CD4-positive, alpha-beta T cell treated with Interleukin-21 for 1 hour (primary cell): ENCODE data around the gene BRI3.
"Not testable (repeated sequence)": the region's sequence is repeated elsewhere in the genome, so short reads cannot be mapped to it uniquely, and the experiment has no call there.

ENCODE experiments used
- DNase-seq: peaks from one replicate; pipeline ENCODE4 v3.0.0-alpha.2; 2020

BRI3 gene

DNA sequence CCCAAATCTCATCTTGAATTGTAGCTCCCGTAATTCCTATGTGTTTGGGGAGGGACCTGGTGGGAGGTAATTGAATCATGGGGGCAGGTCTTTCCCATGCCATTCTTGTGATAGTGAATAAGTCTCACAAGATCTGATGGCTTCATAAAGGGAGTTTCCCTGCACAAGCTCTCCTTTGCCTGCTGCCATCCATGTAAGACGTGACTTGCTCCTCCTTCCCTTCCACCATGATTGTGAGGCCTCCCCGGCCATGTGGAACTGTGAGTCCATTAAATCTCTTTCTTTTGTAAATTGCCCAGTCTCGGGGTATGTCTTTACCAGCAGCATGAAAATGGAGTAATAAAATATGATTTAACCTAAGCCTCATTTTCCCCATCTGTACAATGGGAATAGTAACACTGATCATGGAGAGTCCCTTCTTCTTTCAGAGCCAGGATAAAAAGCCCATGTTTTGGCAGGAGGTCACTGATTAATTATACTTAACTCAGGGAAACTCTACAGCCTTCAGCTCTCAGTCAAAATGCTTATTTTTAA, 34.6 kb downstream of the BRI3 start:
- not testable (repeated sequence) for DNase-seq

DNA sequence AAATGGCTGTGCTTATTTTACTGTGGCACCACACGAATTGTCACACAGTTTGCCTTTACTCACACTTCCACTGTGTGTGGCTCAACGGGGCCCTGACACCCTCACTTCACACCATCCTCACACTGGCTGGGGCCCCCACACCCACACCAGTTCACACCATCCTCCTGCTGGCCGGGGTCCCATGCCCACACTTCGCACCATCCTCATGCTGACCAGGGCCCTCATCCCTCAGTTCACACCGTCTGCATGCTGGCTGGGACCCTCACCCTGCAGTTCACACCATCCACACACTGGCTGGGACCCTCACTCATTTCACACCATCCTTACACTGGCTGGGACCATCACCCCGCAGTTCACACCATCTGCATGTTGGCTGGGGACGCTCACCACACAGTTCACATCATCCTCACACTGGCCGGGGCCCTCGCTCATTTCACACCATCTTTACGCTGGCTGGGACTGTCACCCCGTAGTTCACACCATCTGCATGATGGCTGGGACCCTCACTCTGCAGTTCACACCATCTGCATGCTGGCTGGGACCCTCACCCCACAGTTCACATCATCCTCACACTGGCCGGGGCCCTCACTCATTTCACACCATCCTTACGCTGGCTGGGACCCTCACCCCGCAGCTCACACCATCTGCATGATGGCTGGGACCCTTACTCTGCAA, 36.0 kb downstream of the BRI3 start:
- no peak for DNase-seq

DNA sequence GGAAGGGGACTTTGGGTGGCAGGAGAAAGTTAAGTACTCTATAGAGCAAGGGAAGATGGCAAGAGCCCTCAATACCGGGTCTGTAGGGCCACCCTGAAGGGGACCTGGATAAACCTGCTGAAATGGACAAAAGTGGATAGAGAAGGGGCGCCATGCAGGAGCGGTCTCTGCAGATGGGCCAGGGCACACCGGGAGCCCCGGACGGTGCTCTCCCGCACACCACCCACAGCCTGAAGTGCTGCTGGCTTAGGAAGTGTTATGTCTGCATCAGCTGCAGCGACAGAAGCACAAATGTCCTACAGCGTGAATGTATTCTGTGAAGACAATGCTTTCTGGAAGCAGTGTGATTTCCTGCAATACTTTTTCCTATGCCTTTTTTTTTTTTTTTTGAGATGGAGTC, 37.7 kb downstream of the BRI3 start:
- no peak for DNase-seq

DNA sequence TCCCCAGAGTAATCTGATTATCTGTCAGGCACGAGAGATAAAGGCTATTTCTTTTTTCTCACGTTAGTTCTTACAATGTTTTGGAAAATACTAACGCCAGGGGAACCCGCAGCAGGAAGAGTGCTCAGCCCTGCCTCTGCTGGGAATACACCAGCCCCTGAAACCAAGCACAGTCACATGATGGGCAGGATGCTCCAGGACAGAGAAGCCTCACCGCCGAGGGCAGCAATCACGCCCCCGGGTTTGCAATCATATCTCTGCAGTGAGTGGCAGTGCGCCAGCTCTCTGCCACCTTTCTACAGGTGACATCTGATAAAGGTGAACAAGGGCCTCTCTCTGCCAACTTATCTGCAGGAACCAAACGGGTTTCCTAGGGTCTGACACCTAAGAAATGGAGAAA, 39.8 kb downstream of the BRI3 start:
- no peak for DNase-seq

- DNase-seq, result no peak
Measured at GRCh38 chr7:98322331-98323270, 41.1 kb downstream of the BRI3 start.

DNA sequence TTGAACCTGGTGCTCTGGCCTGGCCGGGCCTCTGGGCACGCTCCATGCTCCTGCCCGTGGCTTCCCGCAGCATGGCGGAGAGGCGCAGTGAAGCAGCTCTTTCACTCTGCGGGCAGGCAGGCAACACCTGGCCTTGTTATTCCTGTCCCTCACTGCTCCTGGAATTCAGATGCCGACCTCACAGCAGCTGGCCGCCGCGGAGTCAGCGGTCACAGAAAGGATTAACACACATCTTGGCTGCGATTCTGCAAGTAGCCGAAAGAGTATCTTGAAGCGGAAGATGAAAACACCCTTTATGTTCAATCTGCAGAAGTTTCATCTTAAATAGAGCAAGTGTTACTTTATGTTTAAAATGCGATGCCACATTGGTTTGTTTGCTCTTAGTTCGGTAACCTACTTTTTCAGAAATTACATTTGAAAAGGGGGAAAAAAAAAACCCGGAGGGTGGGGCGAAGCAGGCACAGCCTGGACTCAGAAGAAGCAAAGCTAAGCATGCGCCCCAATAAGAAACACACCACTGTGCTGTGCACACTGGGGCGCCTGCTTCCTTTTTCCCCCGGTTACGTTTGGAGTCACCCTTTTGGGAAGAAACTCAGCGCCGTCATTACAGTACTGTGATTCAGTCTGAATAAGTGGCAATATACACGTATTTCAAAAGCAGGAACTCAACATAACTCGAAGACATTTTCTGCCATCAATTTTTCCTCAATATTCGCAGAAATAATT, 42.3 kb downstream of the BRI3 start:
- DNase-seq, result no peak

- DNase-seq, result no peak
Measured at GRCh38 chr7:98324782-98325181, 43.3 kb downstream of the BRI3 start.

GRCh38 chr7:98329100-98329790, 47.8 kb downstream of the BRI3 start:
- no peak for DNase-seq

DNA sequence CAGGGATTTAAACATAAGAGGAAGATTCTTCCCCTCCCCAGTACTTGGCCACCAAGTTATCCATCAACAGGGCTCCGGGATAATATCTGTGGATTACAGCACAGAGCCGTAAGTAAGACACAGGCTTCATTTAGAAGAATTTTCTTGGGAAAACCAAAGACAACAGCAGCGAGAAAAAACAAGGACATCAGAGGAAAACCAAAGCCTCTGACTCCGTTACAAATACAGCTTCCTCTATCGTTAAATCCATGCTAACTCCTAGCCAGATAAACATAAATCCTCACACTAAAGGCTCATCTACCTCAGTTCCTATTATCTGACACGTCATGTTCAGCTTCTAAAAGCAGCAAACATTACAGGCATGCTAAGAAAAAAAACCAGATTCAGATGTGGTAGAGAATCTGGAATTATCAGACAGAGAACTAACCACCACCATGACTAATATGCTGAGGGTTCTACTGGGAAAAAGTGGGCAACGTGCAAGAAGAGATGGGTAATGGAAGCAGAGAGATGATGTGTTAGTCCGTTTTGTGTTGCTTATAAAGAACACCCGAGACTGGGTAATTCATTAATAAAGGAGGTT, 48.4 kb downstream of the BRI3 start:
- DNase-seq, result no peak

DNA sequence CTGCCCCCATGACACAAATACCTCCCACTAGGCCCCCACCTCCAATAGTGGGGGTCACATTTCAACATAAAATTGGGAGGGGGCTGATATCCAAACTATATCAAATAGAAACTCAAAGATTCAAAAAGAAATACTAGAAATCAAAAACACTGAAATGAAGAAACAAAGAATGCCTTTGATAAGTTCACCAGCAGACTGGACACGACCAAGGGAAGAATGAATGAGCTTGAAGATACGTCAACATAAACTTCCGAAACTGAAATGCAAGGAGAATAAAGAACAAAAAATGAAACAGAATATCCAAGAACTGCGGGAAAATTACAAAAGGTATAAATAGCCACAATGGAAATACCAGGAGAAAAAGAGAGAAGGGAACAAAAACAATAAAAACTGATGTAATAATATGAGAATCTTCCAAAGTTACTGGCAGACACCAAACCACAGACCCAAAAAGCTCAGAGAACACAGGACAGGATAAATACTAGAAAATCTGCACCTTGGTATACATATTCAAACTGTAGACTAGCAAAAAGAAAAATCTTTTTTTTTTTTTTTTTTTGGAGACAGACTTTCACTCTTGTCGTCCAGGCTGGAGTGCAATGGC, 49.5 kb downstream of the BRI3 start:
- no peak for DNase-seq

DNA sequence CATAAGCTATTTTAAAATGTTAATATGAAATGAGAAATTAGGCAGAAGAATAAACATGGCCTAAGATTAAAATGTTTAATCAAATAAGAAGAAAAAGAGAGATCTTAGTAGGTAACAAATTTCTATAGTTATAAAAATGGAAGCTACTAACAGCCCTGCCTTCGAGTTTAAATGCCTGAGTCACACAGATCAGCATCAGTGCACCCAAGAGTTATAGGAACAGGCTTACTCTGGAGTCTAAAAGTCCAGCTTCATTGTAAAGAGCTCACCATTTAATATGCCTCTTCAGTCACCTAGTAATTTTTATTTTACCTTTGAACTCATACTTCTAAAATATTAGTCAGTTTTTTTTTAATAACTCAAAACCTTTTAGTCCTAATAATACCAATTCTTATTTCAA, 52.6 kb downstream of the BRI3 start:
- no peak for DNase-seq

GRCh38 chr7:98335411-98335977, 54.0 kb downstream of the BRI3 start:
- no peak for DNase-seq

- no peak for DNase-seq
Measured at GRCh38 chr7:98338441-98338840, 57.0 kb downstream of the BRI3 start.

DNA sequence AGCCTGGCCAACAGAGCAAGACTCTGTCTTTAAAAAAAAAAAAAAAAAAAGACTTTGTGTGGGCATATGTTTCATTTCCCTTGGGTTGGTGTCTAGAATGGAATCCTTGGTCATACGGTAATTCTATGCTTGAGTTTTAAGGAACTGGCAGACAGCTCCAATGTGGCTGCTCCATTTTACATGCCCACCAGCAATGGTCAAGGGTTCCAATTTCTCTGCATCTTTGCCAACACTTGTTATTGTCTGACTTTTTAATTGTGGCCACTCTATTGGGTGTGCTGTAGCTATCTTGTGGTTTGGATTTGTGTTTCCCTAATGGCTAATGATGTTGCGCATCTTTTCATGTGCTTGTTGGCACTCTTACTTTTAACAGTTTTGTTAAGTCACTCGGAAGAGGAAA, 57.6 kb downstream of the BRI3 start:
- no peak for DNase-seq

DNA sequence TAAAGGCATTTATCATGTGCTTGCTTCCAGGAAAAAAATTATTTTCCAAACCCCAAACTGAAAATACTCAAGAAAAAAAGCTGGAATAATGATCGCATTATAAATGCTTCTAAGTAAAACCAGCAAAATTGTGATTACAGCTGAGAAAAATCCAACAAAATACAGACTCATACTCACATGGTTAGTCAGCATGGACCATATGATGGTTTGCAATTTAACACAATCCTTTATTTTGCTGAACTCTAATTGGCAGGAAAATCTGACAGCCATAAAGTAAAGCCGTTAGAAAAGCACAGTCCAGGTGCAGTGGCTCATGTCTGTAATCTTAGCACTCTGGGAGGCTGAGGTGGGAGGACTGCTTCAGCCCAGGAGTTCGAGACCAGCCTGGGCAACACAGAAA, 59.6 kb downstream of the BRI3 start:
- DNase-seq, result no peak
